Pancreas (tissue), 10 donors: Measurements from ENCODE around the gene CYP39A1. TPM values are rescaled to one million over a fixed set of nuclear protein-coding genes. Genes with fewer than 3 reads are reported as not detected.

ENCODE experiments used
- ATAC-seq, 4 donors: fragments of 200-7000 bp; cut with Tn5 transposase; one replicate each; pipeline versions ENCODE4 v1.8.0 to v1.9.1; 2020; ENCODE audit warnings: mild to moderate bottlenecking in 4 of 4, moderate library complexity in 4 of 4
- DNase-seq, 6 donors: peaks; one replicate each; pipeline ENCODE4 v3.0.0-alpha.2; 2020
- FAIRE-seq: peaks from 2 replicates; lab custom pipeline; 2012; peaks lifted over from hg19 to GRCh38; lab: Jason Lieb, UNC
- H3K27ac ChIP-seq, 4 donors: fragments of 200-600 bp; sonication (generic); 1 replicate in 3 of 4; 2 replicates in 1 of 4; pipeline versions ENCODE4 v1.5.0 to v1.8.0; 2020
- H3K27me3 ChIP-seq, 4 donors: fragments of 200-600 bp; one replicate each; pipeline ENCODE4 v1.8.0; 2021
- H3K36me3 ChIP-seq, 3 donors: fragments of 200-600 bp; sonication (generic) in 1 of 3; one replicate each; pipeline versions ENCODE4 v1.5.0 to v1.8.0; 2020 to 2021
- H3K4me1 ChIP-seq, 3 donors: fragments of 200-600 bp; one replicate each; pipeline ENCODE4 v1.8.0; 2021
- H3K4me3 ChIP-seq, 4 donors: fragments of 200-600 bp; sonication (generic) in 2 of 4; one replicate each; pipeline versions ENCODE4 v1.5.0 to v1.8.0; 2020 to 2021
- H3K9me3 ChIP-seq, 4 donors: fragments of 200-600 bp; one replicate each; pipeline ENCODE4 v1.8.0; 2021
- WGBS, 2 donors: extraction: QIAGEN DNeasy Blood & Tissue Kit; methylation state at CpG; one replicate each; pipeline ENCODE4 v1.1.7; 2013; 5-methylcytosine and 5-hydroxymethylcytosine counted together
- intact Hi-C, 3 donors: fragments of 100-400 bp; cut with DNase I; formaldehyde crosslinking; loops; one replicate each; pipeline versions ENCODE4 v1.11.1 to v1.14.2; 2022
- polyA plus RNA-seq, 2 donors: library from polyadenylated mRNA; stranded (reverse); fragments of 200-250 nt; gene quantifications; one replicate each; pipeline ENCODE4 v1.2.3, GENCODE V29; 2013
- total RNA-seq, 6 donors: library from RNA; stranded (reverse); fragmentation: NEBNext Ultra II Directional in 4 of 6; extraction: Animal tissue kit (Norgen Biotek cat#: 25700) in 4 of 6; gene quantifications; one replicate each; pipeline versions ENCODE4 v1.2.1 to v1.2.4, GENCODE V29; 2021 to 2023
- TF ChIP-seq, protein P1 (sequence below), 4 donors: fragments of 200-600 bp; sonication (generic) in 3 of 4; IDR thresholded peaks; one replicate each; pipeline versions ENCODE4 v1.5.0 to v1.8.0; 2021; ENCODE audit warnings: antibody characterized with exemption in 4 of 4
- donor health status: healthy with polysubstance abuse.
- donor health status: DM: no; HTN: no; CAD: no; lungs with moderate emphysema.
- donor health status: DM: no; HTN: no; CAD: no.
- donor health status: control.
- donor health status: control.
- donor health status: Bipolar disorder and iron deficiency.
- donor health status: DM: yes; HTN: yes; CAD: no.
- donor health status: DM: no; HTN: no; CAD: no.
- donor health status: DM: no; HTN: no; CAD: no.
- donor health status: DM: yes; HTN: yes; CAD: no.

Gene CYP39A1, protein sequence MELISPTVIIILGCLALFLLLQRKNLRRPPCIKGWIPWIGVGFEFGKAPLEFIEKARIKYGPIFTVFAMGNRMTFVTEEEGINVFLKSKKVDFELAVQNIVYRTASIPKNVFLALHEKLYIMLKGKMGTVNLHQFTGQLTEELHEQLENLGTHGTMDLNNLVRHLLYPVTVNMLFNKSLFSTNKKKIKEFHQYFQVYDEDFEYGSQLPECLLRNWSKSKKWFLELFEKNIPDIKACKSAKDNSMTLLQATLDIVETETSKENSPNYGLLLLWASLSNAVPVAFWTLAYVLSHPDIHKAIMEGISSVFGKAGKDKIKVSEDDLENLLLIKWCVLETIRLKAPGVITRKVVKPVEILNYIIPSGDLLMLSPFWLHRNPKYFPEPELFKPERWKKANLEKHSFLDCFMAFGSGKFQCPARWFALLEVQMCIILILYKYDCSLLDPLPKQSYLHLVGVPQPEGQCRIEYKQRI
- total RNA-seq (1 to 10 TPM; 1.3 to 7.8 (median 3.4) TPM), polyA plus RNA-seq (1 to 10 TPM; 3.0 to 7.3 TPM)

DNA sequence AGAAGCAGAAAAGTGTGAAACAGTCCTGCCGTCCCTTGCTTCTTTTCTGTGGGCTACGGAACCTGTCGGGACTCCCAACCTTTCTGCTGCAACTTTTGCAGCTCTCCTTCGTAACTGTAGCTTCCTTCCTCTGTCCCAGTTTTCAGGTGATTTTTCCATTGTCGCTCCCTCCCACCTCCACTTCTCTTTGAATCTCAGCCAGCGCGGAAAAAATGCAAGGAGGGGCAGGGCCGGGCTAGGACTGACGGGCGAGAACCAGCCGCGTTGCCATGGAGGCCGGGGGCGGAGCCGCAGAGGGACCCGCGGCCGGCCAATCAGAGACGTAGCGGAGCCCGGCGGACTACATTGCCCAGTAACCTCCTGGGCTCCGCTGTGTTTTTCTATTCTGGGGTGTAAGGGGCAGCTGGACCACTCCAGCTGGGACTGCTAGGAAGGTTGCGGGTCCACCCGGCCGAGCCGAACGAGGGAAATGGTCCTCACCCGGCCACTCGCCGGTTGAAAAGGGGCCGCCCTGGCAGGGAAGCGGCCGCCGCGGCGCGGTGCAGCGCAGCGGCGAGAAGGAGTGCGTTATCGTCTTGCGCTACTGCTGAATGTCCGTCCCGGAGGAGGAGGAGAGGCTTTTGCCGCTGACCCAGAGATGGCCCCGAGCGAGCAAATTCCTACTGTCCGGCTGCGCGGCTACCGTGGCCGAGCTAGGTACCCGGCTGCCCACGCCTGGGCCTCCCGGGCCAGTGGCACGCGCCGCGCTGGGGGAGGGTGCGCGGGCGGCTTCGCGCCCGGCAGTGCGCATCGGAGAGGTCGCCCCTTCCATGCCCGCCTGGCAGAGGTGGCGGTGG is at the start of gene CYP39A1, which contains the start of gene SLC25A27:
Gene CYP39A1, minus strand, starts transcription at position 216 of the 836 bp plus-strand sequence. CDS start 236 bp downstream, outside the sequence.
Gene SLC25A27, plus strand, starts transcription at position 373 of the 836 bp plus-strand sequence. Its CDS starts 218 bp downstream, at position 591.
- TF ChIP-seq, protein P1, sequence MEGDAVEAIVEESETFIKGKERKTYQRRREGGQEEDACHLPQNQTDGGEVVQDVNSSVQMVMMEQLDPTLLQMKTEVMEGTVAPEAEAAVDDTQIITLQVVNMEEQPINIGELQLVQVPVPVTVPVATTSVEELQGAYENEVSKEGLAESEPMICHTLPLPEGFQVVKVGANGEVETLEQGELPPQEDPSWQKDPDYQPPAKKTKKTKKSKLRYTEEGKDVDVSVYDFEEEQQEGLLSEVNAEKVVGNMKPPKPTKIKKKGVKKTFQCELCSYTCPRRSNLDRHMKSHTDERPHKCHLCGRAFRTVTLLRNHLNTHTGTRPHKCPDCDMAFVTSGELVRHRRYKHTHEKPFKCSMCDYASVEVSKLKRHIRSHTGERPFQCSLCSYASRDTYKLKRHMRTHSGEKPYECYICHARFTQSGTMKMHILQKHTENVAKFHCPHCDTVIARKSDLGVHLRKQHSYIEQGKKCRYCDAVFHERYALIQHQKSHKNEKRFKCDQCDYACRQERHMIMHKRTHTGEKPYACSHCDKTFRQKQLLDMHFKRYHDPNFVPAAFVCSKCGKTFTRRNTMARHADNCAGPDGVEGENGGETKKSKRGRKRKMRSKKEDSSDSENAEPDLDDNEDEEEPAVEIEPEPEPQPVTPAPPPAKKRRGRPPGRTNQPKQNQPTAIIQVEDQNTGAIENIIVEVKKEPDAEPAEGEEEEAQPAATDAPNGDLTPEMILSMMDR (IDR thresholded peaks at IDR 0.05), result no peak
- Histone ChIP-seq H3K9me3 (no peaks in the 10 kb centered on the region), H3K4me3 (peak within 1 kb of the TSS; percentile 50 to 95 (median 91)), H3K36me3 (no peaks in the 10 kb centered on the region), H3K4me1 (peaks cover 0 to 16% (median 3%) of the 10 kb centered on the region in 3 donors), H3K27me3 (no peaks in the 10 kb centered on the region), H3K27ac (peak within 1 kb of the TSS; percentile 54 to 91 (median 78))
- intact Hi-C loops, result no loop called here
- DNase-seq, result peak; percentile 95 to 98 (median 96)
- peak; percentile 97 to 100 (median 99) for ATAC-seq
- peak; percentile 89 for FAIRE-seq
- 0% methylated on average over 70 to 72 of the region's 72 CpGs for WGBS, 2 donors

DNA sequence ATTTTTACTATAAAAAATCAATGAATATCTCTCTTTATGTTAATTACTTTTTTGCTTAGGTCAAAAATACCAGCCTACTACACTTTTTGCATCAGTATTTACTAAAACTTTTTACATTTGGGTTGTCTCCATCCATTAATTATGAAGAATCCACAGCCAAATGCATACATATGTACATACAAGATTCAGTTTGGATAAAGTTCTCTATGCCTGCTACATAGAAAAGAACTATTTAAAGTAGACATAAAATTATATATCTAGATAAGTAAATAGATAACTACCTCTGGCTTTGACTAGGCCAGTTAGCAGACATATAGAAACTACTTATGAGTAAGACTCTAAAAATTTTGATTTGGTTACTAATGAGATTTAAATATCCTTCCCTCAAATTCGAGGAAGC is 47.4 kb upstream of the CYP39A1 start:
- Histone ChIP-seq H3K4me3 (no peak overlapping the region), H3K27ac (no peak overlapping the region), H3K36me3 (no peaks in the 10 kb centered on the region), H3K9me3 (no peaks in the 10 kb centered on the region), H3K27me3 (no peaks in the 10 kb centered on the region), H3K4me1 (no peaks in the 10 kb centered on the region)
- FAIRE-seq (no peak), ATAC-seq (no peak), DNase-seq (no peak)
- intact Hi-C loops, result no loop called here
- WGBS, 2 donors, result 69 to 76% methylated on average over 1 of the region's 1 CpG
- TF ChIP-seq, protein P1 (IDR thresholded peaks at IDR 0.05), result no peak

DNA sequence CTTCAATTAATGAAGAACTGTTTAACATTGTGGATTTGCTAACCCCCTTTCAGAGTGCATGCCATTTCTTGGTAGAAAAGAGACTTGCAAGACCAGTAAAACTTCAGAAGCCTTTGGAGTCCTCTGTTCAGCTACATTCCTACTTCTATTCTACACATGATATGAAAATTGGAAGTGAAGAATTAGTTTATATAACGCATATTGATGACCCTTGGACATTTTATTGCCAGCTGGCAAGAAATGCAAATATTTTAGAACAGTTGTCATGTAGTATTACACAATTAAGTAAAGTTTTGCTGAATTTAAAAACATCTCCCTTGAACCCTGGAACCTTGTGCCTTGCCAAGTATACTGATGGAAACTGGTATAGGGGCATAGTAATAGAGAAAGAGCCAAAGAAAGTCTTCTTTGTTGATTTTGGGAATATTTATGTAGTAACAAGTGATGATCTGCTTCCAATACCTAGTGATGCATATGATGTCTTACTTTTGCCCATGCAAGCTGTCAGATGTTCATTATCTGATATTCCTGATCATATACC is 38.4 kb upstream of the CYP39A1 start:
- Histone ChIP-seq H3K27ac (no peak overlapping the region), H3K9me3 (no peaks in the 10 kb centered on the region), H3K36me3 (no peaks in the 10 kb centered on the region), H3K4me3 (no peak overlapping the region), H3K4me1 (no peaks in the 10 kb centered on the region), H3K27me3 (no peaks in the 10 kb centered on the region)
- DNase-seq, result no peak
- 55 to 63% methylated on average over 1 of the region's 1 CpG for WGBS, 2 donors
- FAIRE-seq, result no peak
- intact Hi-C loops, result no loop called here
- TF ChIP-seq, protein P1 (IDR thresholded peaks at IDR 0.05), result no peak
- ATAC-seq, result no peak

DNA sequence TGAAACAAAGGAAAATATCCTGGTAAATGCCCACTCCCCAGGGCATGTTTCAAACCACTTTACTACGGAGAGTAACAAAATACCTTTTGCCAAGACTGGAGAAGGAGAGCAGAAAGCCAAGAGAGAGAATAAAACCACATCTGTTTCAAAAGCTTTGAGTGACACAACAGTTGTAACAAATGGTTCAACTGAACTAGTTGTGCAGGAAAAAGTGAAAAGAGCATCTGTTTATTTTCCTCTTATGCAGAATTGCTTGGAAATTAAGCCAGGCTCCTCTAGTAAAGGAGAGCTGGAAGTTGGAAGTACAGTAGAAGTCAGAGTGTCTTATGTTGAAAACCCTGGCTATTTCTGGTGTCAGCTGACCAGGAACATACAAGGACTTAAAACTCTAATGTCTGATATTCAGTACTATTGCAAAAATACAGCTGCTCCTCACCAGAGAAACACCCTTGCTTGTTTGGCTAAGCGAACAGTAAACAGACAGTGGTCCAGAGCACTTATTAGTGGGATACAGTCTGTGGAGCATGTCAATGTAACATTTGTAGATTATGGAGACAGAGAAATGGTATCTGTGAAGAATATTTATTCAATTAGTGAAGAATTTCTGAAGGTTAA is 37.6 kb upstream of the CYP39A1 start:
- FAIRE-seq (no peak), DNase-seq (no peak), ATAC-seq (no peak)
- Histone ChIP-seq H3K4me3 (no peak overlapping the region), H3K9me3 (no peaks in the 10 kb centered on the region), H3K4me1 (no peaks in the 10 kb centered on the region), H3K36me3 (no peaks in the 10 kb centered on the region), H3K27me3 (no peaks in the 10 kb centered on the region), H3K27ac (no peak overlapping the region)
- intact Hi-C loops, result no loop called here
- 83 to 84% methylated on average over 2 of the region's 2 CpGs for WGBS, 2 donors
- TF ChIP-seq, protein P1 (IDR thresholded peaks at IDR 0.05), result no peak
